GM12801 (cell line): ENCODE results near the gene FKBP1B.

Source experiments
- CTCF ChIP-seq: IDR thresholded peaks from one replicate; pipeline ENCODE4 v1.5.1; 2011; ENCODE audit warnings: control low read depth; ENCODE audit not compliant: insufficient read length; ENCODE audit errors: extremely low read depth

The FKBP1B gene

GRCh38 chr2:24076849-24077534 is 27.5 kb downstream of the FKBP1B start:
- TF ChIP-seq CTCF = no peak

GRCh38 chr2:24077535-24077877 is 28.0 kb downstream of the FKBP1B start:
- no peak for TF ChIP-seq CTCF

- TF ChIP-seq CTCF = no peak
Measured at GRCh38 chr2:24077879-24078278, 28.3 kb downstream of the FKBP1B start.

- no peak for TF ChIP-seq CTCF
Measured at GRCh38 chr2:24080701-24081100, 31.2 kb downstream of the FKBP1B start.

GRCh38 chr2:24082787-24083566 is 33.4 kb downstream of the FKBP1B start:
- TF ChIP-seq CTCF = no peak

- TF ChIP-seq CTCF = no peak
Measured at GRCh38 chr2:24083567-24084385, 34.2 kb downstream of the FKBP1B start.
